Measurements from ENCODE around the gene NCS1. TPM values are rescaled to one million over a fixed set of nuclear protein-coding genes. Genes with fewer than 3 reads are reported as not detected.

The NCS1 gene
- polyA plus RNA-seq, 10 donors: 26.0 to 57.9 (median 43.6) TPM

DNA sequence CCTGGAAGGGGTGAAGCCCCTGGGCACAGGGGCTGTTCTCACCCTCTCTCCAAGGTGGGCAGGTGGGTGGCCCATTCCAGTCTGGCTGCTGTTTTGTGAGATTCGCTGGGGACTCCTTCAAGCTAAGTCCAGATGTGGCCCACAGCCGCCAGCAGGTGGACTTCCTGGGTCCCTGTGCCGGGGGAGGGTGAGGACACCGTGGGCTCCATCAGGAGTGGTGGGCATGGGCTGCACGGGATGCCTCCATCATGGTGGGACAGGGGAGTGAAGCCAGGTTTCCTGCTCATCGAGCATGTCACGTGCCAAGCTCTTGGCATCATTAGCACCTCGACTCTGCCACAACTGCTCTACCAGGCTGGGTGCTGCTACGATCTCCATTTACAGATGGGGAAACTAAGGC lies 1.8 kb downstream of the NCS1 start:
- no peak for DNase-seq

DNA sequence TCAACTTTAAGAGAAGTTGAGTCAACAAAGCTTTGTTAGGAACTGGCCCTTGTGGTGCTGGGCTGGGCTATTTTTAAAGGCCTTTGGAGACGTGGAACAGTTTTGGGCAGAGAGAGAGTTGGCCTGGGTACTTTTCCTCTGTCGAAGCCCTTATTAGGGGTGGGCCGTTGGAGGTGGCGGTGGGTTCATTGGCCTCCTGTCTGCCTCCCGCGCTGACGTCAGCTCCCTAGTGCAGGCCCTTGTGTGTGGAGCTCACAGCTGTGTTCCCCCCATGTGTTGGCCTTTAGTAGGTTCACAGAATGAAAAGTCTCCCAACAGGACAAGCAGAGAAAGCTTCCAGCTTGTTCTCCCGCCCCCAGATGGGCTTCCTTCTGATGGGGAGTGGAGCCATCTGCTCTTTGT lies 2.7 kb downstream of the NCS1 start:
- DNase-seq: peak in 1 of 3 donors; percentile 74

DNA sequence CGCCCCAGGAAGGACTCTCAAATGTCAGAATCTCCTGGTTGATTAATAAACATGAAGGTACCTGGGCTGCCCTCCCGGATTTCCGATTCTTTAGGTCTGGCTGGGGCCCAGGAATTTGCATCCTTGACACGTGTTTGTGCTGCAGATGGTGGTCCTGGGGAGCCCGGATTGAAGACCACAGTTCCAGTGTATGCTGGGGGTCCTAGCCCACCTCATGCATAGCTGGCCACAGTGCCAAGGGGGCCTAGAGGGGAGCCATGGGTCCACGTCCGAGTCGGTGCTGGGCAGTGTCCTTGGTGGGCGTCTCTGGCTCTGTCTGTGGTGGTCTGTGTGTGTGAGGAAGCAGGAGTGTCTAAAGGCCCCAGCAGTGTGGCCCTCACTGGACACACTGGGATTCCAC lies 3.2 kb downstream of the NCS1 start:
- DNase-seq: no peak

DNA sequence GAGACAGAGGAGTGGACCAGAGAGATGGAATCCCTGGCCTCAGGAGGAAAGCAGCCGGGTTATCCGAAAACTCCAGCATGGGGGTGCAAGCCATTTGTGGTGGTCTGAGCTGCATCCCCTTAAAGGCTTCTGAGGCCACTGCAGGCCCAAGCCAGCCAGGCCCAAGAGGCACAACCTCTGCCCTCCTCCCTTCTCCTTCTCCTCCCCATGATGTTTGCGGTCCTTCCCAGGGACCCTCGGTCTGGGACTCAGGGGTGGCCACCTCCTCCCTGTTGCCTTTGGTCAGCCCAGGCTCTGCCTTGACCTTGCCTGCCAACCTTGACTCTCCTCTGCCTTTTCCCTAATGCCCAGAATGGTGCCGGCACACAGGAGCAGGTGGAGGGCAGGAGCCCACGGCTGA lies 4.6 kb downstream of the NCS1 start:
- DNase-seq: no peak

DNA sequence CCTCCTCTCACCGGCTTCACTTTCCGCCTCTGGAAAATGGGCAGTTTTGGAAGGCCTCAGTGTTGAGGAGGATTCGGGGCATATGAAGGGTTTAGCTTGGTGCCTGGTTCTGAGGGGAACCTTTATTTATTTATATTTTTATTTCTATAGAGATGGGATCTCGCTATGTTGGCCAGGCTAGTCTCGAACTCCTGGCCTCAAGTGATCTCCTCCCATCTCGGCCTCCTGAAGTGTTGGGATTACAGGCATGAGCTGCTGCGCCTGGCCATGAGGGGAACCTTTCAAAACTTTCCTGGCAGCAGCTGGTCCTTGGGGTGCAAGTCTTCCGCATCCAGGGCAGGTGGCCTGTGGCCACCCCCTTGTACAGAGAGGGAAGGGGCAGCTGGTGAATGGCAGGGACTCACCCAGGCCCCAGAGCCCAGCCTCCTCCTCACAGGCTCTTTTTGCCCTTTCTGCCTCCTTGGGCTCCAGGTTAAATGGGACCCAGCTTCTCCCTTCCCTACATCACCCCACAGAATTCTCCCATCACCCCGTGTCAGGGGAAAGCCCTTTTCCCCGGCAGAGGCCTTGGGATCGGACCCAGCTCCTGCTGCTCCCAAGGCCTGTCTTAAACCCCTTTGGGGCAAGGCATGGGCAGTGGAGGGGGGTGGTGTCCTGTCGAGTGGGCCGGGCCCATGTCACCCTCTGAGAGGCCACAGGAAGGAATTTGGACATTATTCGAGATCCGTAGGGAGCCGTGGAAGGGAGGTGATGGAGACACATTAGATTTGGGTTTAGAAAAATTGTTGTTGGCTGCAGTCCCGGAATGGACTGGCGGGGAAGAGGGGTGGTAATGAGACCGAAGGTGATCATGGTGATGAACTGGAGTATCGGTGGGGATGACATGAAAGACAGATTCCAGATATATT lies 5.9 kb downstream of the NCS1 start:
- no peak for DNase-seq

DNA sequence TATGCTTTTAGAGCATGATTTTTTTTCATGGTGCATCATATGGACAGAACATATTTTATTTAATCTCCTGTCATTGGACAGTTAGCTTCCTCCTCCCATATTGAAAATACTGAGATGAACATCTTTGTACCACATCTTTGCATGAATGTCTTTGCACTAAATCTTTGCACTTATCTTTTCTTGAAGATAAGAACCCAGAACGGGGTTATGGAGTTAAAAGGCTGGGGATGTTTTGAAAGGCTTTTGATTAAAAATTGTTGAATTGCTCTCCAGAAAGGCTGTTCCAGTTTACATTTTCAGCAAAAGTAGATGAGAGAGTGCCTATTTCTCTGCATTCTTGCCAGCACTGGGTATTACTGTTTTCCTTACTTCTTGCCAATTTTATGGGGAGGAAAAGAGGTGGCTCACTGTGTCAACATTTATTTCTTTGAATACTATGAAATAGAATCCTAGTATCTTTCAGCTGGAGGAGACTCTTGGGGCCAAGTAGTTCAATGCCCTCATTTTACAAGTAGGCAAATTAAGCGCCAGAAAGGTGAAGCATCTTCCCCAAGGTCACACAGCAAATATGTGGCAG lies 7.2 kb downstream of the NCS1 start:
- DNase-seq: no peak

DNA sequence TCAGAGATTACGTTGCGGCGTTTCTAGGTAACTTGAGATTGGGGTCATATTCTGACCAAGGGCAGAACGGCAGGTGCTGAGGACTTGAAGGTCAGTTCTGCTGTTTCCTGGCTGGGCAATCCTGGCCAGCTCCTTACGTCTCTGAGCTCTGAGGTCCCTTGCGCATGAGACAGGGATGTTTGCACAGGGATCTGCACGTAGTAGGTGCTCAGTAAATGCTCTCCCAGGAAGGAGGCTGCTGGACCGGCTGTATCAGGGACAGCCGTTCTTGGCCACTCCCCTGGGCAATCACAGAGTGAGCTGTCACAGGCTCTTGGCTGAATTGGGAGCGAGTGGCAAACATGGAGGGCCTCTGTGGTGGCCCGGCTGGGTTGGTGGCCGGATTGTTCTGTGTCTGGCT lies 8.3 kb downstream of the NCS1 start:
- no peak for DNase-seq

DNA sequence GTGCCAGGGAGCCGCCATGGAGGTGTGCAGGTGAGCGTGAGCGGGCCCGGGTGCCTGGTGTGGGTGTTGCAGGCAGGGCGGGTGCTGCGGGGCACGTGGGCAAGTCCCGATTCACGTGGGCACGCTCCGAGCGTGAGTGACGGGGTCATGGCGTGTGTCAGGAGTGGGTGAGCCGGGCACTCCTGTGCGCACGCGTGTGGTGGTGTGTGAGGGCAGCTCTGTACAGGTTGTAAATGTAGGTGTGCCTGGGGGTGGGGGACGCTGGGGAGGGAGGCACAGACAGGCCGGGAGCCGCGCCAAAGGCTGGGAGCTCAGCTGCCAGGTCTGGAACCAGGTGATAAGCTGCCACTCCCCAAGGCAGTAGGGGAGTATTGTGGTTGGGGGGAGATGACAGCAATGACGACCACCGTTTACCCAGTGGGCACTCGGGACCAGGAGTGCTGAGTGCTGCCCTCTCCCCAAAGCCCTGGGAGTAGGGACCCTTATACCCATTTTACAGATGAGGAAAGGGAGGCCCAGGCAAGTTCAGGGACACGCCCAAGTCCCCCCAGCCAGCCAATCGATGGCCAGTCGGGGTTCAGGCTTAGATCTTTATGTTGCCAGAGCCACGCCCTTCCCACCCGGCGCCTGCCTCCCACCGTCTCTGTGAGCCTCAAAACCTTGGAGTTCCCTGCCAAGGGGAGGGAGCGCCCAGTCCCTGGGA lies 9.6 kb downstream of the NCS1 start:
- DNase-seq: no peak

DNA sequence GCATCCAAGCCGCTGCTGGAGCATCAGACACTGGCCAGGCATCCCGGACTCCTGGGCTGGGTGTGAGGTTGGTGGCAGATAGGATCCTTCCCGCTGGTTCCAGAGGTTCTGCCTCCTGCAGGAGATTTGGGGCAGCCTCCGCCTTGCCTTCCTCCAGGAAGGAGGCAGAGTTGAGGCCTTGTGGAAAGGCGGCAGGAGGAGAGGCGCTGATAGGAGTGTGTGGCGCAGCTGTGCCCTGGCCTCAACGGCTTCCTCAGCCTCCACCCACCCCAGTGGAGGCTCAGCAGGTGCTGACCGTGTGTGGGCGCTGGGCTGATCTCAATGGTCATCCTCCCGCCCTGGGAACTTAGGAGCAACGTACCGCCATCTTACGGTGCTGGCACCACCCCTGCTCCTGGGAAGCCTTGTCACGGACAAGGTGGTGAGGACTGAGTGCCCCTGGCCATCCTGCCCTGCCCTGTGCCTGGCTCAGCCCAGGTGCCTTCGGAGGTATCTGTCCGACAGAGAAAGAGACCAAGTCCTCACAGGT lies 10.2 kb downstream of the NCS1 start:
- DNase-seq: no peak

DNA sequence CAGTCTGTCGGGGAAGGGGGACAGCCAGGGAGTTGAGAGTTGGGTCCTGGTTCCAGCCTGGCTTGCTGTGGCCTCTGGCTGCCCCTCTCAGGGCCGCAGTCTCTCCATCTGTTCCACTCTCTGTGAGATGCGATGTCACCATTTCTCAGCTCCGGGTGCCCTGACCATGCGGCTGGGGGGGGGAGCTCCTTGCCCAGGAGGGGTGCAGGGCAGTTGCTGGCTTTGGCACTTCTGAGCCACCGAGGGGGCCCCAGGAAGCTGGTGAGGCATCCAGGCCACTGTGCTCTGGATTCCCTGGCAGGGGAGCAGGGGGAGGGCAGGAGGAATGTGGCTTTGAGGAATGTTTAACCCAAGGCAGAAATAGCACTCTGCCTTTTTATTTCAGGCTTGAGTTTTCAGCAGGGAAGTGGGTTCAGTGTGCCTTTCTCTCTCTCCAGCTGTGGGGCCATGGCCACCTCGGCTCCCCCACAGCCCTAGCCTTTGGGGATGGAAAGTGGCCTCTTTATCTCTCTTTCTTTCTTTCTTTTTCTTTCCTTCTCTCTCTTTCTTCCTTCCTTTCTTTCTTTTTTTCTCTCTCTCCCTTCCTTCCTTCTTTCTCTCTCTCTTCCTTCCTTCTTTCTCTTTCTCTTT lies 11.0 kb downstream of the NCS1 start:
- peak in 2 of 3 donors; percentile 55 to 66 for DNase-seq

DNA sequence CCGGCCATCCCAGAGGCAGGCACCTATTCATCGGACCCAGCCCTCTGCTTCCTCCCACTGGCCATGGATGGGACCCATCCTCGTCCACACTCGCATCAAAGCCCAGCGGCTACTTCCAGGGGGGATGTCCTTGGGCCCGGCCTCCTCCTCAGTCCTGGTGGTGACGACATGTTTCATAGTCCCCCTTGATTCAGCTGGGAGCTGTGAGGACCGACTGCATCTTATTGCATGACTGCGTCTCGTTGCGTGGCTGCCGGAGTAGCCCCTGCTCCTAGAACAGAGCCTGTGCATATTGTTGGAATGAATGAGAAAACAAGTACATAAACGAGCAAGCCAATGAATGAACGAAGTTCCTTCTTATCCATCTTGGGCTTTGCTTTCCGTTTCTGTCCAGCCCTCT lies 12.8 kb downstream of the NCS1 start:
- DNase-seq: no peak

DNA sequence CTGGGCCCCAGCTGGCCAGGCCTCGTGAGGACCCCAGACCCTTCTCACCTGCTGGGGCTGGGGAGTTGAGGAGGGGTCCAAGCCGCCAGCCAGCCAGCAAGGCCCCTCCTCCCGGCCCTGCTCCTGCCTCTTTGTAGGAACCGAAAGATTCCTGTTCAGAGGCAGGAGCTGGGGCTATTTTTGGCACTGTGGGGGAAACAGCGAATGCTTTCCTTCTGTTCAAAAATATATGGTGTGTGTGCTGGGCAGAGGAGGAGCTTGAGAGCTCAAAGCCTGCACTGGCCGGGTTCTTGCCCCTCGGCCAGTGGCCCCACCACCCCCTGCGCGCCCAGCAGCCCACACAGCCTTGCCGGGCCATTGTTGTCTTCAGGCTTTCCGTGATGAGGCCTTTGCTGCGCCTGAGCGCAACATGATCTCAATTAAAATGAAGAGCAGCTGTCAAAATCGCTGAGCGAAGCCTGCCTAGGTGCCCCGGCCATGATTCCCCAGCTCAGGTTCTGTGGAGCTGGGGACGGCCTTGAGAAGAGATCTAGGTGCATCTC lies 13.4 kb downstream of the NCS1 start:
- DNase-seq: peak in 2 of 3 donors; percentile 36 to 62

DNA sequence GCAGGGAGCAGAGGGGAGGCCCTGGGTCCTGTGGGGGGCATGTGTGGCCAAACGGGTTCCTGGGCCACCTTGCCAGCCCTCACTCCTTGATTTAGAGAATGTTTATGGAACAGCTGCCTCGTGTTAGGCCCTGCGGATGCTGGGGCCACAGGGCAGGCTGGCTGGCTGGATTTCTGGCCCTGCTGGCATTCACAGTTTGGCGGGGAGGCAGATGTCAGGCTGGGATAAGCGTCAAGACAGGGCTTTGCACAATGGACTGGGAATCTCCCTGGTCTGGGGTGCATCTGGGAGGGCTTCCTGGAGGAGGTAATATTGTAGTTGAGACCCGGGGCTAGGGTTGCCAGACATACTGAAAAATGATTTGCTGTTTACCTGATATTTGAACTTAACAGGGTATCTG lies 13.8 kb downstream of the NCS1 start:
- peak in 1 of 3 donors; percentile 30 for DNase-seq

DNA sequence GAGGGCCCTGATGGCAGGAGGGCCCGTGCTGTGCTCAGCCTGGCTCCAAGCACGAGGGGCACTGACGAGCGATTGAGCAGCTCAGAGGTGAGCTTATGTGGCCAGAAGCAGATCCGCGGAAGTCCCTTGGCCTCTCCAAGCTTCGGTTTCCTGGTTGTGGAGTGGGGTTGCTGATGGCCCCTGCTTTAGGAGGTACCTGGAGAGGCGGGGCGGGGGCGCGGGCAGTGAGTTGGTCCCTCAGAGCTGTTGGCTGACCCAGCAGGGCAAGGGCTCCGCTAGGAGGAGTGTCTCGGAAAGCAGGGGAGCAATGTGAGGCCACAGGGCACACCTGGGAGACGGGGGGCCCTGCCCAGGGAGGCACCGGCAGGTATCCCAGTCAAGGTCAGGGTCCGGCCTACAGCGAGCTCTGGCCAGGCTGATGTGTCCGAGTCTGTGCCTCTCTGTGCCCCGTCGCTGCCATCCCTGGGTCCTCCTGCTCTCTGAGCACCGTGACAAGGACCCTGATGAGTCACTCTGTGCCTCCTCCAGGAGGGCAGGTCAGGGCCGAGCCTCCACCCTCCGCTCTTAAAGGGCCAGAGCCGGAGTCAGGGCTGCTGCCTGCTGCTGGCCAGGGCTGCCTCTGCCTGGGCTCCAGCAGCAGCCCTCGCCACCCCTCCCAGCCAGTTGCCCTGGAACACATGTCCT lies 14.8 kb downstream of the NCS1 start:
- DNase-seq: no peak

DNA sequence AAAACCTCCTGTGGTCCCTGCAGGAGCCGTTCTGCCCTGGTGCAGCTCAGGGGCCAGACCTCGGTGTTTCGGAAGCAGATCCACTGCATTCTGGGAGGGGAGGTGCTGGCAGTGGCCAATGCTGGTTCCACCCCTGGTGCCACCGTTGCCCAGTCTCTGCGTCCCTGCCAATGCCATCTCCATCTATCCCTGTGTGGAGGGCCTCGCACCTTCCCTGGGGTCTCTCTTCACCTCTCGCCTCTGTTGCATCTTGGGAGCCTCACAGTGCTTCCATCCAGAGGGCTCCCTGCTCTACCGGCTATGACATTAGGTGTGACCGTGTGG lies 15.3 kb downstream of the NCS1 start:
- DNase-seq: no peak

DNA sequence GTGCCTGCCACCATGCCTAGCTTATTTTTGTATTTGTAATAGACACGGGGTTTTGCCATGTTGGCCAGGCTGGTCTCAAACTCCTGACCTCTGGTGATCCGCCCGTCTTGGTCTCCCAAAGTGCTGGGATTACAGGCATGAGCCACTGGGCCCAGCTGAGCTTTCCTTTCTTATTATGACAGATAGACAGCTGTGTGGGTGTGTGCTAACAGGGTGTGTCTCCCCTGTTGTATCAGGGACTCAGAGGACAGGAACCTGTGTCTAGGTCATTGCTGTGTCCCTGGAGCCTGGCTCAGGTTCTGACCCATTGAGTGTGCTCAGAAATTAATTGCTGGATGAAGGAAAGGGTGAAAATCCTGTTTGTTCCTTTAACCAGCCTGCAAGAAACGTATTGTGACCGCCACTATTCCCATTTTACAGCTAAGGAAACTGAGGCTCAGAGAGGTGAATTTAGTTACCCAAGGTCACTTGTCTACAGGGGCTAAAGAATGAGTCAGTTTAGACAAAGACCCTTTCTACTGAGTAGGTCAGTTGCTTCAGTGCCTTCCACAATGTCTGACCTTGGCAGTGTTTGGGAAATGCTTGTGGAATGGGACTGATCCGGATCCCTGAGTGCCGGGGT lies 16.8 kb downstream of the NCS1 start:
- no peak for DNase-seq

DNA sequence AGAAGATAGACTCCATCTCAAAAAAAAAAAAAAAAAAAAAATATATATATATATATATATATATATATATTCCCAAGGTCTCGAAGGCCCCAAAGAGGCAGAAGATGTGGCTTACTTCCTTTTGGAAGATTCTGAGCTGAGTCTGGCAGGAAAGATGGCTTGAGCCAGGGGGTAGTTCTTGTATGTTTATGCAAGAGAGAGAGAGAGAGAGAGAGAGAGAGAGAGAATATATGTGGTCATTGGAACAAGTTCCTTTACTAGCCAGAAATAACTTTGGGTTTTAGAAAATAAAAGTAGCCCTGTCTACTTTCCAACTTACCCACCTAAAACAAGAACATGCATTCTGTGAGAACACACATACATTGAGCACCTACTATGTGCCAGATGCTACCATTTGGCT lies 17.6 kb downstream of the NCS1 start:
- DNase-seq: no peak

DNA sequence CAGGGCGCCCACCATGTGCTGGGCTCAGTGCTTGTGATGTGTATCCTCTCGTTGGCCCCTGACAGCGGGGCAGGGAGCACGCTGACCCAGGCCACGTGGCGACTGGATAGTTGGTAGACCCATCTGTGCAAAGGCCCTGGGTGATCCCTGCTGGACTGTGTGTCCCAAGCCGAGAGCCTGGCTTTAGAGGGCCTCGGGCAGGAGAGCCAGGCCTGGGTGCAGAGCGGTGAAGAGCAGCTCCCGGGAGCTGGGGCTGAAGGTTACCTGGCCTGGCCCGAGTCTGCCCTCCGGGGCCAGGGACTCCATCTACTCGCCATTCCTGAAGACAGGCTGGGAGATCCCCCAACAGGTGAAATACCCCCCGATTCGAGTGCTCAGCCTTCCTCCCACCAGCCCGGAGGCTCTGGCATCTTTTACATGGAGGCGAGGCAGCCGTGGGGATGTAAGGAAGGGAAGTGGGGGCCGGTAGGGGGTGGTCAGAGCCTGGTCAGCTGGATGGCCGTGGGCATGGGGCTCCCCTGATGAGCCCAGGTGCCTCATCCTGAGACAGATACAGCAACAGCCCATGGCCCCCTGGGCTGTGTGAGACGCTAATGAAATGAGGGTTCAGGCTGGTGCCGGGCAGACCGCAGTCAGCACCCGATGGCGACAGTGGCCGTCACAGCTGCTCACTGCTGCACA lies 19.0 kb downstream of the NCS1 start:
- no peak for DNase-seq

DNA sequence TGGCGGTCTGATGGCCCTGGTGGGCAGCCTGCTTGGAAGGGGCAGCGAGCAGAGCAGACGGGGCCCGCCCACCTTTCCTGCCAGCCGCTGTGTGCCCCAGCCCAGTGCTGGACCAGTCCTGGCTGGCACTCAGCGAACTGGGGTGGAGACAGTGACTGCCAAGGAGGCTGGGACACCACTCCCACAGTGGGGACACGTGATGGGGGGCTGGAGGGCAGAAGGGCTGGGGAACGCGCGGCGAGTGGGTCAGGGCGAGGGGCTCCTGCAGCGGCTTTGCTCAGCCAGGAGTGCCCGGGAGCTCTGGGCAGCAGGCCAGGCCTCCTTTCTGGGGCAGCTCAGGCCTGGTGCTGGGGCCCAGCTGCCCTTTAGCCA lies 19.5 kb downstream of the NCS1 start:
- no peak for DNase-seq

DNA sequence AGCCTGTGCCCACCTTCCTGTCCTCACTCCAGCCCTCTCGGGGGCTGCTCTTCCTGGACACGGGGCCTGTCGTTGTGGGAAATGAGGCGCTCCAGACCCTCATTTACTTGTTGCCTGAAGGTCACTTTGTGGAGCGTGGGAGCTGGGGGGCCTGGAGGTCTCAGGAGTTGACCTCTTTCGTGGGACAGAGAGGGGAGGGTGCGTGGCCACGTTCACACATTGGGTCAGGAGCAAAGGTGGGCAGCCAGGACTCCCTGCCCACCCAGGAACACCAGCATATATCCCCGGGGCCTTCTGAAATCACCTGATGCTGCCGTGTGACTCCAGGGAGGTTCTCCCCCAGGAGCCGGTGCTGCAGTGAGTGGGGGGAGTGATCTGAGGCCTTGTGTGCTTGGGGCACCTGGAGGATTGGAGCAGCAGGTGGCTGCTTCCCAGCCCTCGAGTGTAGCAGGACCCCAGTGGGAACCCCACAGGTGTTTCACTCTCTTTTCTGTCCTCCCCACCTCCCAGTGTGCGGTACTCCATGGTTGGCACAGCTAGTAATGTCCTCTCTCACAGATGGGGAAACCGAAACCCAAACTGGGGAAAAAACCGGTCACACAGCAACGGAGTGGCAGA lies 20.3 kb downstream of the NCS1 start:
- DNase-seq: no peak

All from muscle of back (tissue), 11 donors.